ENCODE data around the gene ERC1. TPM values are rescaled to one million over a fixed set of nuclear protein-coding genes. Genes with fewer than 3 reads are reported as not detected.

ERC1 gene
- total RNA-seq, 2 experiments from 2014 or later, result 40.1 to 49.6 TPM

DNA sequence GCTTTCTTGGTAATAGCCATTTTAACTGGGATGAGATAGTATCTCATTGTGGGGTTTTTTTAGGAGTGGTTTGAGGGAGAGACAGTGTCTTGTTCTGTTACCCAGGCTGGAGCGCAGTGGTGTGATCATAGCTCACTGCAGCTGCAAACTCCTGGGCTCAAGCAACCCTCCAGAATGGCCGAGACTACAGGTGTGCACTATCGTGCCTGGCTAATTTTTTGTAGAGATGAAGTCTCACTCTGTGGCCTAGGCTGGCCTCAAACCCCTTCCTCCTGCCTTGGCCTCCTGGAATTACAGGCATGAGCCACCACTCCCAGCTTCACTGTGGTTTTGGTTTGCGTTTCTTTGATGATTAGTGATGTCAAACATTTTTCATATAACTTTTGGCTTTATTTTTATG, 293.6 kb downstream of the ERC1 start:
- ATAC-seq (ENCODE audit: poor library complexity) (no peak), DNase-seq (no peak)
- peaks cover 3% of the 10 kb centered on the region for H3K36me3 ChIP-seq (ENCODE audit: insufficient read depth, low read length)
- Mint-ChIP-seq H3K4me1 (ENCODE audit: low read depth) (no peaks in the 10 kb centered on the region), H3K27ac (no peak overlapping the region), H3K36me3 (ENCODE audit: low read depth) (peaks cover 27% of the 10 kb centered on the region), H3K27me3 (no peaks in the 10 kb centered on the region), H3K9me3 (no peaks in the 10 kb centered on the region), H3K4me3 (no peak overlapping the region)
- CTCF ChIA-PET, result no interaction called here
- H3K4me1 ChIP-seq (ENCODE audit: insufficient read depth, low read length), result no peaks in the 10 kb centered on the region
- no peak overlapping the region for H3K27ac ChIP-seq (ENCODE audit: low read depth in 1 of 2, low read length in 2 of 2)
- no peaks in the 10 kb centered on the region for H3K27me3 ChIP-seq (ENCODE audit: control insufficient read depth in 1 of 2, insufficient read depth in 2 of 2, low read length in 2 of 2)
- no peaks in the 10 kb centered on the region for H3K9me3 ChIP-seq (ENCODE audit: control insufficient read depth in 1 of 2, insufficient read depth in 1 of 2, low read length in 2 of 2)
- POLR2A ChIA-PET, result no interaction called here
- intact Hi-C loops (cut with DNase I, micrococcal nuclease), result no loop called here
- no peak overlapping the region for H3K4me3 ChIP-seq (ENCODE audit: low read length)
- TF ChIP-seq, protein P1, sequence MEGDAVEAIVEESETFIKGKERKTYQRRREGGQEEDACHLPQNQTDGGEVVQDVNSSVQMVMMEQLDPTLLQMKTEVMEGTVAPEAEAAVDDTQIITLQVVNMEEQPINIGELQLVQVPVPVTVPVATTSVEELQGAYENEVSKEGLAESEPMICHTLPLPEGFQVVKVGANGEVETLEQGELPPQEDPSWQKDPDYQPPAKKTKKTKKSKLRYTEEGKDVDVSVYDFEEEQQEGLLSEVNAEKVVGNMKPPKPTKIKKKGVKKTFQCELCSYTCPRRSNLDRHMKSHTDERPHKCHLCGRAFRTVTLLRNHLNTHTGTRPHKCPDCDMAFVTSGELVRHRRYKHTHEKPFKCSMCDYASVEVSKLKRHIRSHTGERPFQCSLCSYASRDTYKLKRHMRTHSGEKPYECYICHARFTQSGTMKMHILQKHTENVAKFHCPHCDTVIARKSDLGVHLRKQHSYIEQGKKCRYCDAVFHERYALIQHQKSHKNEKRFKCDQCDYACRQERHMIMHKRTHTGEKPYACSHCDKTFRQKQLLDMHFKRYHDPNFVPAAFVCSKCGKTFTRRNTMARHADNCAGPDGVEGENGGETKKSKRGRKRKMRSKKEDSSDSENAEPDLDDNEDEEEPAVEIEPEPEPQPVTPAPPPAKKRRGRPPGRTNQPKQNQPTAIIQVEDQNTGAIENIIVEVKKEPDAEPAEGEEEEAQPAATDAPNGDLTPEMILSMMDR (IDR thresholded peaks at IDR 0.05), result no peak

DNA sequence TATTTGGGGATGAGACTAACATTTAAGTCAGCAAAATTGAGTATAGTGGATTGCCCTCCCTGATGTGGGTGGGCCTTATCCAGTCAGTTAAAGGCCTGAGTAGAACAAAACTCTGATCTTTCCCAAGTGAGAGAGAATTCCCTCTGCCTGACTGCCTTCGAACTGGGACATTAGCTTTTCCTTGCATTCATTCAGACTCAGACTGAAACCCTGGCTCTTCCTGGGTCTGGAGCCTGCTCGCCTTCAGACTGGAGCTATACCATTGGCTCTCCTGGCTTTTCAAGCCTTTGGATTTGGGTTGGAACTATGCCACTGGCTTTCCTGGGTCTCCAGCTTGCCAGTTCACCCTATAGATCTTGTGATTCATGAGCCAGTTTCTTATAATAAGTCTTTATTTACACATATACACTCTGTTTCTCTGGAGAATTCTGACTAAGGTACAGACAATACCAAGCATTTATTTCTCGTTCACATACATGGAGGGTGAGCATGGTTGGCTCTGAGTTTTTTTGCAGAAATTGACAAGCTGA, 296.5 kb downstream of the ERC1 start:
- Mint-ChIP-seq H3K9me3 (no peaks in the 10 kb centered on the region), H3K4me3 (no peak overlapping the region)
- H3K4me1 ChIP-seq (ENCODE audit: insufficient read depth, low read length), result no peaks in the 10 kb centered on the region

DNA sequence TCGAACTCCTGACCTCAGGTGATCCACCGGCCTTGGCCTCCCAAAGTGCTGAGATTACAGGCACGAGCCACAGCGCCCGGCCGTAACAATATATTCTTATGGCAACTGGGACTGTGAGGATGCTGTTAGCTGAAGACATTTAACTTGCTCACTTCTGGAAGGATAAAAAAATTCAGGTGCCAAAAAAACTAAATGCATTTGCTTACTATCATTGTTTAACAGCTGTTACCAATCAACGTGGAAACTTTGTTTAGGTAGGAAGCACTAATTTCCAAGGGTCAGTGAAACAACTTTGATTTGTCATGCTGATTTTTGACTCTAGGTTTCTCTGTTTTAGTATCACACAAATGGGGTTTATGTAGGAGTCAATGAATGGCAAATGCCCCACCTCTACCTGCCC, 297.3 kb downstream of the ERC1 start:
- no peaks in the 10 kb centered on the region for H3K27me3 Mint-ChIP-seq
- DNase-seq (no peak), ATAC-seq (ENCODE audit: poor library complexity) (no peak)
- peaks cover 46% of the 10 kb centered on the region for H3K36me3 Mint-ChIP-seq (ENCODE audit: low read depth)
- no peak overlapping the region for H3K27ac Mint-ChIP-seq
- Histone ChIP-seq H3K9me3 (ENCODE audit: control insufficient read depth in 1 of 2, insufficient read depth in 1 of 2, low read length in 2 of 2) (no peaks in the 10 kb centered on the region), H3K36me3 (ENCODE audit: insufficient read depth, low read length) (peaks cover 17% of the 10 kb centered on the region), H3K27me3 (ENCODE audit: control insufficient read depth in 1 of 2, insufficient read depth in 2 of 2, low read length in 2 of 2) (no peaks in the 10 kb centered on the region), H3K4me3 (ENCODE audit: low read length) (no peak overlapping the region), H3K4me1 (ENCODE audit: insufficient read depth, low read length) (no peaks in the 10 kb centered on the region), H3K27ac (ENCODE audit: low read depth in 1 of 2, low read length in 2 of 2) (no peak overlapping the region)
- intact Hi-C loops (cut with DNase I, micrococcal nuclease), result no loop called here
- no peaks in the 10 kb centered on the region for H3K4me1 Mint-ChIP-seq (ENCODE audit: low read depth)
- no peak overlapping the region for H3K4me3 Mint-ChIP-seq
- CTCF ChIA-PET, result interaction anchor here (1.5 kb wide), 1 partner anchor 83 kb away, joined by 3 read pairs; no protein-coding TSS in a partner anchor
- TF ChIP-seq, protein P1 (IDR thresholded peaks at IDR 0.05), result no peak
- POLR2A ChIA-PET, result no interaction called here
- no peaks in the 10 kb centered on the region for H3K9me3 Mint-ChIP-seq

More for the DNA sequence above, 296.5 kb downstream of the ERC1 start:
- Histone ChIP-seq H3K36me3 (ENCODE audit: insufficient read depth, low read length) (peaks cover 17% of the 10 kb centered on the region), H3K27me3 (ENCODE audit: control insufficient read depth in 1 of 2, insufficient read depth in 2 of 2, low read length in 2 of 2) (no peaks in the 10 kb centered on the region), H3K9me3 (ENCODE audit: control insufficient read depth in 1 of 2, insufficient read depth in 1 of 2, low read length in 2 of 2) (no peaks in the 10 kb centered on the region), H3K27ac (ENCODE audit: low read depth in 1 of 2, low read length in 2 of 2) (no peak overlapping the region), H3K4me3 (ENCODE audit: low read length) (no peak overlapping the region)
- Mint-ChIP-seq H3K36me3 (ENCODE audit: low read depth) (peaks cover 49% of the 10 kb centered on the region), H3K27ac (no peak overlapping the region), H3K4me1 (ENCODE audit: low read depth) (no peaks in the 10 kb centered on the region), H3K27me3 (no peaks in the 10 kb centered on the region)
- CTCF ChIA-PET, result interaction anchor here (1.5 kb wide), 1 partner anchor 84 kb away, joined by 3 read pairs; no protein-coding TSS in a partner anchor
- intact Hi-C loops (cut with DNase I, micrococcal nuclease), result no loop called here
- POLR2A ChIA-PET, result no interaction called here
- ATAC-seq (ENCODE audit: poor library complexity) (no peak), DNase-seq (no peak)
- TF ChIP-seq, protein P1 (IDR thresholded peaks at IDR 0.05), result no peak
